Measurements from ENCODE around the gene TMEM131.
"Not testable (repeated sequence)": the region's sequence is repeated elsewhere in the genome, so short reads cannot be mapped to it uniquely, and the experiment has no call there.

Gene TMEM131, protein sequence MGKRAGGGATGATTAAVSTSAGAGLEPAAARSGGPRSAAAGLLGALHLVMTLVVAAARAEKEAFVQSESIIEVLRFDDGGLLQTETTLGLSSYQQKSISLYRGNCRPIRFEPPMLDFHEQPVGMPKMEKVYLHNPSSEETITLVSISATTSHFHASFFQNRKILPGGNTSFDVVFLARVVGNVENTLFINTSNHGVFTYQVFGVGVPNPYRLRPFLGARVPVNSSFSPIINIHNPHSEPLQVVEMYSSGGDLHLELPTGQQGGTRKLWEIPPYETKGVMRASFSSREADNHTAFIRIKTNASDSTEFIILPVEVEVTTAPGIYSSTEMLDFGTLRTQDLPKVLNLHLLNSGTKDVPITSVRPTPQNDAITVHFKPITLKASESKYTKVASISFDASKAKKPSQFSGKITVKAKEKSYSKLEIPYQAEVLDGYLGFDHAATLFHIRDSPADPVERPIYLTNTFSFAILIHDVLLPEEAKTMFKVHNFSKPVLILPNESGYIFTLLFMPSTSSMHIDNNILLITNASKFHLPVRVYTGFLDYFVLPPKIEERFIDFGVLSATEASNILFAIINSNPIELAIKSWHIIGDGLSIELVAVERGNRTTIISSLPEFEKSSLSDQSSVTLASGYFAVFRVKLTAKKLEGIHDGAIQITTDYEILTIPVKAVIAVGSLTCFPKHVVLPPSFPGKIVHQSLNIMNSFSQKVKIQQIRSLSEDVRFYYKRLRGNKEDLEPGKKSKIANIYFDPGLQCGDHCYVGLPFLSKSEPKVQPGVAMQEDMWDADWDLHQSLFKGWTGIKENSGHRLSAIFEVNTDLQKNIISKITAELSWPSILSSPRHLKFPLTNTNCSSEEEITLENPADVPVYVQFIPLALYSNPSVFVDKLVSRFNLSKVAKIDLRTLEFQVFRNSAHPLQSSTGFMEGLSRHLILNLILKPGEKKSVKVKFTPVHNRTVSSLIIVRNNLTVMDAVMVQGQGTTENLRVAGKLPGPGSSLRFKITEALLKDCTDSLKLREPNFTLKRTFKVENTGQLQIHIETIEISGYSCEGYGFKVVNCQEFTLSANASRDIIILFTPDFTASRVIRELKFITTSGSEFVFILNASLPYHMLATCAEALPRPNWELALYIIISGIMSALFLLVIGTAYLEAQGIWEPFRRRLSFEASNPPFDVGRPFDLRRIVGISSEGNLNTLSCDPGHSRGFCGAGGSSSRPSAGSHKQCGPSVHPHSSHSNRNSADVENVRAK (N-terminal part only)

DNA sequence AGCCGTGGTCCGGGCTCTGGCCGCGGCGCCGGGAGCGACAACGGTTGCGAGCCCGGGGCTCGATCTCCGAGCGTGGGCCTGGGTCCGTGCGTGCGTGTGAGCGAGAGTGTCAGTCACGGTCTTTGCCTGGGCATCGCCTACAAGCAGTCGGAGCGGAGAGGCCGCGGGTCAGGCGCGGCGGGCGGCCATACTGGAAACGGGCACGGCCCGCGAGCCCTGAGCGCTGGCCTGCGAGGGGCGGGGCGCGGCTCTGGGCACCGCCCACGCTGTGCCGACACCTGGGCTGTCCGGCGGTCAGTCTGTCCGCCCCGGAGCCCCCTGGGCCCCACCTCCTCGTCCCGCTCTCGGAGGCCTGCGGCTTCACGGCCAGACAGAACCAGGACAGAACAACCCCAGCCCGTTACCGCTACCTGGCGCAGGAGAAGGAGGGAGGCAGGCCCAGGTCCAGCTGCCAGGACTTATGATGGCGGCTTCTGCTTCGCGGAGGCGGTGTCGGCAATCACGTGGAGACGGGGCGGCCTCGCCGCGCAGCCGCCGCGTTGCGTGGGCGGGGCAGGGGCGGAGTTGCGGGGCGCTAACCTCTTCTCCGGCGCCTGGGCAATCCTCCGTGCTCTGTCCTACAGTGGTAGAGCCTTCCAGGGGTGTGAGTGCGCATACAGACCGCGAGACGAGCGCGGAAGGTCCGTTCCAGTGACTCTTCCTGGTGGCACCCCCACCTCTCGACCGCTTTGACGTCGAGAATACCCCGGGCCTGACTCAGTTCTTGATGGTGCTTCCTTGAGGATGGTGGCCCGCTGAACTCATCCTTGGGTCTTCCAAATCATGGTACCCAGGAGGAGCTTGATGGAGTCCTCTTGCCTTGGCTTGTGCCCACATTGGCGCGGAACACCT lies at the start of gene TMEM131:
Gene TMEM131, minus strand, starts transcription at position 215 of the 891 bp plus-strand sequence. CDS start 286 bp downstream, outside the sequence.
- DNase-seq, result peak; percentile 77

DNA sequence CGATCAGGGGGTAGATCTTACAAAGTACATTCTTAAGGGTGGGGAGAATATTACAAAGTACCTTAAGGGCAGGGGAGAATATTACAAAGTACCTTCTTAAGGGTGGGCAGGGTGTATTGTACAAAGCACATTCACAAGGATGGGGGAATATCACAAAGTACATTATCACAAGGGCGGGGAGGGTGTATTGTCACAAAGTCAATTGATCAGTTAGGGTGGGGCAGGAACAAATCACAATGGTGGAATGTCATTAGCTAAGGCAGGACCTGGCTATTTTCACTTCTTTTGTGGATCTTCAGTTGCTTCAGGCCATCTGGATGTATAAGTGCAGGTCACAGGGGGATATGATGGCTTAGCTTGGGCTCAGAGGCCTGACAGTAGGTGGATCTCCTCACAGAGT lies 49.0 kb upstream of the TMEM131 start:
- DNase-seq, result not testable (repeated sequence)

DNA sequence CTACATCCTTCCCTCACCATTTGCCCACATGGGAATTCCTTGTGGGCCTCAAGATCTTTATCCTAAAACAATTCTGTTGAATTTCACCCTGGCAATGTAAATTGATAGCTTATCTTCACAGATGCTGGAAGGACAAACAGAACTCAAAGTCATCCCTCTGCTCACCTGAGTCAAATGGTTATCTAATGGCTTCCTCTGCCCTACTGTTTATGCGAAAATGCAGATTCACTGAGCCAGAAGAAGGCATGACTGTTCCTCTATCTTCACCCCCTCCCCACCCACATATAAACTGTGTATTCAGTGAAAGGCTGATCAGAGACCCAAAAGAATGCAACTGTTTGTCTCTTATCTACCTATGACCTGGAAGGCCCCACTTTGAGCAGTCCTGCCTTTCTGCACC lies 47.4 kb upstream of the TMEM131 start:
- no peak for DNase-seq

DNA sequence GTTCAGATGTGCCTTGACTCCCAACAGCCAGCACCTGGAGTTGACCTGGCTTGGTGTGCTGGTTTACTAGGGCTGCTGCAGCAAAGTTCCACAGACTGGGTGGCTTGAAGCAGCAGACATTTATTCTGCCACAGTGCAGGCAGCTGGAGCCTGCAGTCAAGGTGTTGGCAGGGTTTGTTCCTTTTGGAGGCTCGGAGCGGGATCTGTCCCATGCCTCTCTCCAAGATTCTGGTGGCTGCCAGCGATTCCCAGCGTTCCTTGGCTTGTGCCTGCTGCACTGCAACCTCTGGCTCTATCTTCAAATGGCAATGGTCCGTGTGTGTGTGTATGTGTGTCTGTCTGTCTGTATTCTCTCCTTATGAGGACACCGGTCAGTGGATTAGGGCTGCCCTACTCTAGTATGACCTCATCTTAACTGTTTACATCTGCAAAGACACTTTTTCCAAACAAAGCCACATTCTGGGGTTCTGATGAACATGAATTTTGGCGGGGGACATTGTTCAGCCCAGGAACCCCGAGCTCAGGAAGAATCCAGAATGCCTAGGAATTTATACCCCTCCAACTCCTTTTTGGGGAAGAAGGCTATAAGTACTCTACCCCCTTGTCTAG lies 44.7 kb upstream of the TMEM131 start:
- DNase-seq, result no peak

DNA sequence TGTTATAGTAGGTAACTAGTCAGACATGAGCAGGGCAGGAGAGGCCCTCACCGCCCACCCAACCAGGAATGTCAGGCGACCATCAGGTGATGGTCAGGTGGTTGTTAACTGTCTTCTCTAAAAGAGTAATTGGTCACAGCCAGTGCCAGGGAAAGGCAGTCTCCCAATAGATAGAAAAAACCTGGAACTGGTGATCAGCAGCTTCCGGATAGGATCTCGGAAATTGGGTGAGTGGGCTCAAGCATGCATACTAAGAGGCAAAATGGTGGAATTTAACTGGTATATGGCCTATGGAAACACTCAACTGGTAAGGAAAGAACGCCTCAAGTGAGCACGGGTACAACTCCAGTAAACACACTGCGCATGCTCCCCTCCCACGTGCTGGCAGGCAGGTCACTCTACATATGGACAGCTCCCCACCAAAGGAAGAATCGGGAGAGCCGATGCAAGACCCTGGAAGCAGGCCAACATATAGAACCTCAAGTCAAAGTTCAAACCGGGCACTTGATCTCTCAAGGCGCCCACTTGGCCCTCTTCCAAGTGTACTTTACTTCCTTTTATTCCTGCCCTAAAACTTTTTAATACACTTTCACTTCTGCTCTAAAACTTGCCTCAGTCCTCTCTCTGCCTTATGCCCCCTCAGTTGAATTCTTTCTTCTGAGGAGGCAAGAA lies 43.5 kb upstream of the TMEM131 start:
- no peak for DNase-seq

DNA sequence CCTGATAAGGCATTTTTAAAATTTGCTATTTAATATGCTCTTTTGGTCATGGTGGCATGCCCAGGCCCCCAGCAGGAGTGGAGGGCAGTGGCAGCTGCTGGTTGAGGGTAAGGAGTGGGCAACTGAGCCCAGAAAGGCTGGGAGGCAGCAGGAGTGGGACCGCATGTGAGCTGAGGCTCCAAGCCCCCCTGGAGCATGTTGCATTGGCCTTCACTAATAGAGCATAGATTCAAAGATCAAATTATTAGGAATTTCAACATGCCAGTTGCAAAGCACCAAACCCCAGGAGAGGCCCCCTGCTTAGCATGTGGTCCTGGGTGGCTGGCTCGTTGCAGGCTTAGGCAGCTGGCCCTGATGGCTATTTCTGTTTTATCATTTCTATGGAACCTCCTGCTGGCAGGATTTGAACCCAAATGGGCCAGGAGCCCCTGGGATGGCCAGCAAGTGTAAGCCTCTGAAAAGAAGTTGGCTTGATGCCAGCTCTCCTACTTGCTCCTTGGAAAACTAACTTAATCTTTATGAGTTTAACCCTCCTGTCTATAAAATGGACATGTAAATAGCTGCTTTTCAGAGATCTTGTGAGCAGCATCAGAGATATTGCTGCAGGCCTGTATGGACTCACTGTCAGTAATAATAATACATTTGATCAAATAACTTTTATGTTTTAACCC lies 42.1 kb upstream of the TMEM131 start:
- DNase-seq, result no peak

DNA sequence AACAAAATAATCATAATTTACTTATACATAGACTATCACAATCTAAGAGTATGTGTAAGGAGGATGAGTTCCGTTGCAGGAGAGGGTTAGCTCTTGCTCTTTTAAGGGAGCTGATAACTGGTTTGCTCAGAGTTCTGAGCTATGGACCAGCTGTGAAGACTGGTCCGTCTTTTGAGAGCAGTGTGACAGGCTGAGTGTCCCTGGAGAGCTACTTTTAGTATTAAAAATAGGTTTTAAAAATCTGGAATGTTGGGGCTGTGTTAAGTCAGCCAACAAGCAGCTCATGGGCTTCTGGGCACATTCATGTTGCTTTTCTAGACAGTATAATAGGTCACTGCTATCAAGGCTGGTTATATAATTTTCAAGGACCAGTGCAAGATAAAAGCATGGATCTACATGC lies 41.5 kb upstream of the TMEM131 start:
- no peak for DNase-seq

DNA sequence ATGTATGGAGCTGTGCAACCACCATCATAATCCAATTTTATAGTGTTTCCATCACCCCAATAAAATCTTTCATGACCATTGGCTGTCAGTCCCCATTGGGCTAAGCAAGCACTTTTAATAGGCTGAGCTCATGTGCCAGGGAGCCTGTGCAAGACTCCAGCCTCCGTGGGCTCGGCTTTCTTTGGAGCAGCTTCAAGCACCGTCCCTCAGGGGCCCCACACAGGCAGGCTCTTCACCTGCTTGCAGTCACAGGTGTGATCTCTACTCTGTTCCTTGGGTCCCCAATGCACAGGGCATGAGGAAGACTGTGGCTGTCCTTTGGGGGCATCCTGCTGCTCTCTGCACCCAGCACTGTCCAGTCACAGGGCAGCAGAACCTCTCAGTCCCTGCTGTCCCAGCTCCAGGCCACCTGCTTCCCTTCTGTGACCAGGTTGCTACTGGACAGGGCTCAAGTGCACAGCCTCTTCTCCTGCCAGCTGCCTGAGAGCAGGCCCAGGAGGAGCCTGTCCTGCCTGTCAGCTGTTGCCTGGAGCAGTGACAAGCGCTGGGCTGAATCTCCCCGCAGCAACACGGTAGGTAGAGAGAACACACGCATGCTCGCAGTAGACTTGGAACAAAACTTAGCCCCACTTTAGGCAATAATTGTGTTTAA lies 40.7 kb upstream of the TMEM131 start:
- DNase-seq, result no peak

DNA sequence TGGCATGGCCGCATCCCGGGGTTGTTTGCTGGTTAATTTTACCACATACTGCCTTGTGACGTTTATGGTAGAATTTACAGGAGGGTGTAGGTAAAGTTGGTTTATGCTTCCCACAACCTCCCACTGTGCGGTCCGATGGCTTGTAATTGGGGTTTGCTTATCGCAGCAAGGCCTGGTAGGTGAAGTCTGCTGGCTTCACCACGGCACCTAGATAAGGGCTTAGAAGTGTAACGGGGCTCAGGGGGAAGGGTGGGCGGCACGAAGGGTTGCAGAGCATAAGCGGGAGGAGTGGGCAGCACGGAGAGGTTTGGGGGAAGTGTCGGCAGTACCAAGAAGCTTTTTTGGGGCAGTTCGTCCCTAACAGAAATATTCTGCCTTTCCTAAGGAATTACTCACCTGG lies 39.0 kb upstream of the TMEM131 start:
- DNase-seq, result no peak

DNA sequence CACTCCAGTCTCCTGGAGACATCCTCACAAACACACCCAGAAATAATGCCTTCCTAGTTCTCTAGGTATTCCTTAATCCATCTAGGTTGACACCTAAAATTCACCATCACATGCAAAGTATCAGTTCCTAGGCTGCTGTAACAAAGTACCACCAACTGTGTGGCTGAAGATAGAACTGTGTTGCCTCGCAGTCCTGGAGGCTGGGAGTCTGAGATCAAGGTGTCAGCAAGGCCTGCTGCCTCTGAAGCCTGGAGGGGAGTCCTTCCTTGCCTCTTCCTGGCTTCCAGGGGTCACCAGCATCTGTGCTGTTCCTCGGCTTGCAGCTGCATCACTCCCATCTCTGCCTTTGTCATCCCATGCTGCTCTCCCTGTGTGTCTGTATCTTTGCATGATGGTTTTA lies 36.3 kb upstream of the TMEM131 start:
- DNase-seq, result no peak

DNA sequence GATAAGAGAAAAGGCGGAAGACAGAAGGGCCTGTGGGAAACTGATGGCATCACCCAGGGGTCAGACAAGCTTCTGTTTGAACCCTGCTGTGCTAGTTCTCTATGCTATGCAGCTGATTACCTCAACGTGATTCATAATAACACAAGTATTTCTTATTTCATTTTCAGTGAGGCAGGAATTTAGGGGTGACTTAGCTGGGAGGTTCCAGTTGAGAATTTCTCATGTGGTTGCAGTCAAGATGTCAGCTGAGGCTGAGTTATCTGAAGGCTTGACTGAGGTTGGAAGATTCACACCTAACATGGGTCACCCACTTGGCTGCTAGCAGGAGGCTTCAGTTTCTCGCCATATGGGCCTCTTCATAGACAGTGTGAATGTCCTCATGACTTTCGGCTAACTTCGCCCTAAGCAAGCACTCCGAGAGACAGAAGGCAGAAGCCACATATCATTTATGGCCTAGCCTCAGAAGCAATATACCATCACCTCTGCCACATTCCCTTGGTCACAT lies 34.0 kb upstream of the TMEM131 start:
- no peak for DNase-seq

DNA sequence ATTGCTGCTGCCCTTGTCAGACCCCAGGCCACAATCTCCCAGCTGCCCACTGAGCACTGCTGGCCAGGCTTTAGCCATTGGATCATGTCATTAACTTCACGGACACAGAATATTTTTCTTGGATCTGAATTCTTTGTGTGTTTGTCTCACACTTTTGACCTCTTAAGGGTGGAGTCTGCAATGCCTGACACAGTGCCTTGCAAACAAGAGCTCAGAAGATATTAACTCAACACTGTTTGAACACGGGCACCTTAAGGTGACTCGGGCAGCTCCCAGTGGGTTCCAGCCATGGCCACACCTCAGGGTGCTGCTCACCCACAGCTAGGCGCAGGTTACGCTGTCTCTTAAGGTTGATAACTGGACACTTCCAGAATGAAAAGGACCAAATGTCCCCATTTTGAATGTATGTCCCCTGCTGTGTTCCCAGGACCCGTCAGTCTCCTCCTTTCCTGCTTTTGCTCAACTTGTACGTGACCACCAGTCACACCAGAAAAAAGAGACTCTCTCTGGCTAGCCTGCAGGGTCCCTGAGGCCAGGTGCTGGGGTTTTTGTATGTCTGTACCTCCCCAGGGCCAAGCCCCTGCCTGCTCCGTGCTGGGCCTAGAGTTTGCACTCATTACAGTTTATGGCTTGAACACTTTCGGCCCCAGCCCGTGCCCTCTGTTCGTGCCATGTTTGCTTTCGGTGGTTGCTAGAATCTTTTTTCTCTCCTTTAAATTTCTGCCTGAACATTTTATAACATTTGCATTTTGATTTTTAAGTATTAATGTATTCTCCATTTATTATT lies 33.4 kb upstream of the TMEM131 start:
- no peak for DNase-seq

DNA sequence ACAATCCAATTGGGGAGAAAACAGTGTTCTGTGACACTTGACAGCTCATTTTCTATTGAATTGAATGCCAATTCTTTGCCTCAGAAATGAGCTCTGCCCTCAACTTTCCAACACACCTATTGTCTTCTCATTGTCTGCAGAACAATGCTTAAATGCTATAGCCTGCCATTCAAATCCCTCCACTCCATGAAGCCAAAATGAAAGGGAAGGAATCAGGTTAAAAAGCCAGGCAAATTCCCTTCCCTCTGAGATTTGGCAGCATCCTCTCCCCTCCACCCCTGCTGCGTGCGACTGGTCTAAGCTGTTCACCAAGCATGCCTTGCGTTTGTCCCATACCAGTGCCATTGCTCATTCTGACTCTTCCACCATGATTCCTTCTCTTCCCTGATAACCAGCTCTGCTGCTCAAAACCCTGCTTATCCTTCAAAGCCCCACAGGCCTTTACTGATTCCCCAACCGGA lies 32.4 kb upstream of the TMEM131 start:
- DNase-seq, result no peak

DNA sequence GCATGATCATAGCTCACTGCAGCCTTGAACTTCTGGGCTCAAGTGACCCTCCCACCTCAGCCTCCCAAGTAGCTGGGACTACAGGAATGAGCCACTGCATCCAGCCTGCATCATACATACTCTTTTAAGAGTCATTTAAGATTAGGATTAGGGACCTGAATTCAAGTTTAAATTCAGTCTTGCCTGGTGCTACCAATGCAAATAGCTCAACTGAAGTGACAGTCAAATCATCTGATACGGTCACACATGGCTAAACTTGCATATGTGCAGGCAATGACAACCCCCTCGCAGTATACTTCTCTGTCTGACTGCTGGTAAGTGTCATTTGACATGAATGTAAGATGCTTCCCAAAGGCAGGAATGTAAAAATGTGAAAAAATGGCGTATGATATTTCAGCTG lies 31.8 kb upstream of the TMEM131 start:
- no peak for DNase-seq

DNA sequence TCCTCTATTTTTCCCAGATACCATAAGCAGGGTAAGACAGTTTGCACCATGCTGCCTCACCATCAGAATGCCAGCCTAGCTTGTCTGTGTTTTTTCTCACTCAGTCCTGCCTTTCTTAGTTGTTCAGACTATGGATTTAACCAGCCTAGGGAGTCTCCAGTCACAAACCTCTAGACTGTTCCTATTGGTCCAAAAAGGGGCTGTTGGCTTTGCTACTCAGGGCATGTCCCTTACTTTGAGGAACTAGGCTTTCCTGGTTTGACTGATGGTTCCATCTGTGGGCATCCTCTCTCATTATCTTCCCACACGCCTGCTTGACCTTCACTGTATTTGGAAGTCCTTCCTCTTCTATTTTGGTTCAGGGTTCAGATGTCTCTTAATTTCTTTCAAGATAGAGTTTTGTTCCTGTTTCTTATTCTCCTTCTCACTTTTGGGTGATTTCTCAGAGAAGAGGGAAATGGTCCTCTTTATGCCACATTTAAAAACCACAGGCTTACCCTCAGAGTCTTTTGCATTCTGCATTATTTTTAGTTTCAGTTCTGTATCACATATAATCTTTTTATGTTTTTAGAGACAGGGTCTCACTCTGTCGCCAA lies 31.3 kb upstream of the TMEM131 start:
- DNase-seq, result no peak

DNA sequence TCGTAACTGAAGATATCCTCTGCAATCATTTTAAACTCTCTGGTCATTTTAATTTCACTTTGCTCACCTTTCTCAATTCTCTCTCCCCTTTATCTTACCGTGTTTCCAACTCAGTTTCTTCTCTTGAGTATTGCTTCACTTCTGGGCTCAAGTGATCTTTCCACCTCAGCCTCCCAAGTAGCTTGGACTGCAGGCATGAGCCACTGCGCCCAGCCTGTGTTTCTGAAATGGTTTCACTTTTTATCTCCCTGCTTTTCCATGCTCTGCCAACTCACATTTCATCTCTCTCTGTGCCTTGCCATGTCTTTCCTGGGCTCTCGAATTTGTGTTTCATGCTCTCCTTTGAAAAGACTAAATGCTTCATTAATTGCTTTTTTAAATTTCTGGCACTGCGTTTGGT lies 30.5 kb upstream of the TMEM131 start:
- no peak for DNase-seq

DNA sequence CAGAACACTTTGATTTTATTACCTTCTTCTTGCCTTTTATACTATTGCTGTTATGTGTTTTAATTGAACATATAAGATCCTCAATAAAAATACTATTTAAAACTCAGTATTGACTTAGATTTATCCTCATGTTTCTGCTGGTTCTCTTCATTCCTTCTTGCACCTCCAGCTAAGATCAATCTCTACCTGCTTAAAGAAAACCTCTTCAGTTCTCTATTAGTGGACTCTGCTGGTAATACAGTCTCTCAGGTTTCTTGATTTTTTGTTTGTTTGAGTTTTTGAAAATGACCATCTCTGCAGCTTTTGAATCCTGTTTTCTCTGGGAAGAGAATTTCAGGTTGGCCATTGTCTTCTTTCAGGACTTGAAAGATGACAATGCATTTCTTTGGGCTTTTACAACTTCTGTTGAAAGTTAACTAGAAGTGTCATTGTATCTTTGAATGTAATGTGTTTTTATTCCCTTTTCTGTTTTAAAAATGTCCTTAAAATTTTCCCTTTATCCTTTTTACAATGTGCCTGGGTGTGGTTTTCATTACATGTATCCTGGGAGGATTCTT lies 29.8 kb upstream of the TMEM131 start:
- no peak for DNase-seq

DNA sequence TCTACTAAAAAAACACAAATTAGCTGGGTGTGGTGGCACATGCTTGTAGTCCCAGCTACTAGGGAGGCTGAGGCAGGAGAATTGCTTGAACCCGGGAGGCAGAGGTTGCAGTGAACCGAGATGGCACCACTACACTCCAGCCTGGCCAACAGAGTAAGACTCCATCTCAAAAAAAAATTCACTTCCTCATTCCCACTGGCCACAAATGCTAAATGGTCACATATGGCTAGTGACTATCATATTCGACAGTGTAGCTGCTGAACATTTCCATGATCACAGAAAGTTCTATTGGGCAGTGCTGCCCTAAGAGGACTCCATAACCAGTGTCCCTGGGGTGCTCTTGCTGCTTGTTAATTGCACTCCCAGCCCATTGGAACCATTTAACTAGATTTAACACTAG lies 26.3 kb upstream of the TMEM131 start:
- DNase-seq, result not testable (repeated sequence)

Measured in NCI-H1092 (cell line).